Panc1 (cell line): Measurements from ENCODE around the gene C15orf39.

Experiments
- SIN3A ChIP-seq: IDR thresholded peaks from 2 replicates; pipeline ENCODE4 v1.6.1; 2012; ENCODE audit warnings: low read depth, mild to moderate bottlenecking, low read length, moderate library complexity, borderline replicate concordance; ENCODE audit not compliant: insufficient read depth
- TCF7L2 ChIP-seq: IDR thresholded peaks from 2 replicates; pipeline ENCODE4 v1.6.1; 2011; ENCODE audit warnings: mild to moderate bottlenecking, low read depth, low read length, inconsistent platforms
- TF ChIP-seq, protein P1 (sequence below): fragments of 450-650 bp; IDR thresholded peaks from 2 replicates; pipeline ENCODE4 v1.5.1; 2017; ENCODE audit warnings: mild to moderate bottlenecking

GRCh38 chr15:75205064-75205395 is 3.3 kb downstream of the C15orf39 start:
- TF ChIP-seq, protein P1, sequence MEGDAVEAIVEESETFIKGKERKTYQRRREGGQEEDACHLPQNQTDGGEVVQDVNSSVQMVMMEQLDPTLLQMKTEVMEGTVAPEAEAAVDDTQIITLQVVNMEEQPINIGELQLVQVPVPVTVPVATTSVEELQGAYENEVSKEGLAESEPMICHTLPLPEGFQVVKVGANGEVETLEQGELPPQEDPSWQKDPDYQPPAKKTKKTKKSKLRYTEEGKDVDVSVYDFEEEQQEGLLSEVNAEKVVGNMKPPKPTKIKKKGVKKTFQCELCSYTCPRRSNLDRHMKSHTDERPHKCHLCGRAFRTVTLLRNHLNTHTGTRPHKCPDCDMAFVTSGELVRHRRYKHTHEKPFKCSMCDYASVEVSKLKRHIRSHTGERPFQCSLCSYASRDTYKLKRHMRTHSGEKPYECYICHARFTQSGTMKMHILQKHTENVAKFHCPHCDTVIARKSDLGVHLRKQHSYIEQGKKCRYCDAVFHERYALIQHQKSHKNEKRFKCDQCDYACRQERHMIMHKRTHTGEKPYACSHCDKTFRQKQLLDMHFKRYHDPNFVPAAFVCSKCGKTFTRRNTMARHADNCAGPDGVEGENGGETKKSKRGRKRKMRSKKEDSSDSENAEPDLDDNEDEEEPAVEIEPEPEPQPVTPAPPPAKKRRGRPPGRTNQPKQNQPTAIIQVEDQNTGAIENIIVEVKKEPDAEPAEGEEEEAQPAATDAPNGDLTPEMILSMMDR, result no peak; the same call in 1 of the 2 replicates
- no peak for TF ChIP-seq TCF7L2
- TF ChIP-seq SIN3A, result no peak
